ENCODE measurements around the gene CDH5.

GRCh38 chr16:66420396-66420795 lies 53.9 kb downstream of the CDH5 start:
- TF ChIP-seq CTCF (IDR thresholded peaks at IDR 0.05) (no peak), POLR2A (IDR thresholded peaks at IDR 0.05) (no peak)
